Stimulated activated CD4-positive, alpha-beta T cell treated with anti-CD3 and anti-CD28 coated beads, Interleukin-15, amount 100 ng/mL, for 1 hour (primary cell): Measurements from ENCODE around the gene KIRREL1.

Experiments used
- DNase-seq, 2 donors: peaks; one replicate each; pipeline ENCODE4 v3.0.0-alpha.2; 2020; ENCODE audit warnings: low read depth in 1 of 2, low spot score in 1 of 2

Gene KIRREL1

GRCh38 chr1:158005224-158005623, 11.8 kb downstream of the KIRREL1 start:
- no peak for DNase-seq

DNA sequence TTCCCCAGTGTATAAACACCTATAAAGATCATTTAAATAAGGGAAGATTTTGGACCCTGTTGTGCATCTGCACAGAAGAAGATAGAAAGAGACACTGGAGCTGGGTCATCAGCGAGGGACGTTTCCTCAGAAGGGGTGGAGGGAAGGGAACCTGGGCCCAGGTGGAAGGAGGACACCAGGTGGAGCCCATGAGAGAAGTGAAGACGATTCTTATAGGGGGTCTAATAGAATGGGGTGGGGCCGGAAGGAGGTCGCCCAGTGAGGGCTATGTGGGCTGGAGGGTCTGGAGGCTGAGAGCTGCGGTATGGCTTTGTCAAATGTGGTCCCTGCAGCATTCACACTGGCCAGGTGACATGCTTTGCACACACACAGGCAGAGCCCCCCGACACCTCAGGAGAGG, 13.7 kb downstream of the KIRREL1 start:
- no peak for DNase-seq

GRCh38 chr1:158007667-158008386, 14.4 kb downstream of the KIRREL1 start:
- DNase-seq: no peak

DNA sequence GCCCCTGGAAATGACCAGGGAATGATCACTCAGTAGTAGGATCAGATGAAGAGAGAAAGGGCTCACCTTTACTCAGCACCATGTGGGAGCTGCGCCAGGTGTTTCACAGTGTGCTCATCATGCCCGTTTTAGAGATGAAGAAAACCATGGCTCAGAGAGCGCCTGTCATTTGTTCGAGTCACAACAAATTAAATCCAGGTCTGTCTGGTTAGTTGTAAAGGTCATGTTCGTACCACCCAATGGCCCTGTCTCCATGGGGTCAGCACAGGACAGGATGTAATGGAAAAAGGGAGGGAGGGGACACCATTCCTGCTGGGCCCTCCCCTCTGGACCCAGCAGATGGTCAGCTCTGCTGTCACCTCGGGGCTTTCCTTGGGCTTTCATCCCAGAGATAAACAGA, 15.2 kb downstream of the KIRREL1 start:
- DNase-seq: no peak

GRCh38 chr1:158011714-158012113, 18.3 kb downstream of the KIRREL1 start:
- no peak for DNase-seq

GRCh38 chr1:158013840-158014730, 20.6 kb downstream of the KIRREL1 start:
- DNase-seq: no peak

DNA sequence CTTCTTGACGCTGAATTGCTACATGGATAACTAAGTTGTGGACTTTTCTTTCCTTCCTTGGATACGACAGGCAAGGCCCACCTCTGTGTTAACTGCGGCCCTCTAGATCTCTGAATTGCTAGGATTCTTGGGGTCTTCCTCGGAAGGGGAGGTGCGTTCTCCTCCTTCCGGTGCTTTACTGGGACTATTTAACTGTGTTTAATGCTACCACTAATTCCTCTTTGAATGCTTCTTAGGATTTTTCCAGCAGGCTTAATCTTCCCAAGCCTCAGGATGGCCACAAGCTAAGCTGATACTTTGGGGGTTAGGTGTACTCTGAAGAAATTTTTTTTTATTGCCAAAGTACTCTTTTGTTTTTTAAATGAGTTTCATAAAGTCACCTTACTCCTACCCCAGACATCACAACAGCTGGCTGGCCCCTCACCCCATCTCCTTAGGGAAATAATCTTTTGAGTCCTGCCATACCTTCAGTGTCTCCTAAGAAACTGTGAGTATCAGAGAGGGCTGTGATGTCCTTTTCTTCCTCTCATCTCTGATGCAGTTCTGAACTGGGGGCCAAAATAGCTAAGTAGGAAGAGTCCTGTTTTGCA, 21.4 kb downstream of the KIRREL1 start:
- no peak for DNase-seq

GRCh38 chr1:158016651-158017335, 23.3 kb downstream of the KIRREL1 start:
- DNase-seq: no peak

GRCh38 chr1:158017800-158018595, 24.6 kb downstream of the KIRREL1 start:
- DNase-seq: no peak

- no peak for DNase-seq
Measured at GRCh38 chr1:158019171-158019868, 25.9 kb downstream of the KIRREL1 start.

- no peak for DNase-seq
Measured at GRCh38 chr1:158020259-158020885, 26.9 kb downstream of the KIRREL1 start.

GRCh38 chr1:158020886-158021620, 27.6 kb downstream of the KIRREL1 start:
- no peak for DNase-seq

DNA sequence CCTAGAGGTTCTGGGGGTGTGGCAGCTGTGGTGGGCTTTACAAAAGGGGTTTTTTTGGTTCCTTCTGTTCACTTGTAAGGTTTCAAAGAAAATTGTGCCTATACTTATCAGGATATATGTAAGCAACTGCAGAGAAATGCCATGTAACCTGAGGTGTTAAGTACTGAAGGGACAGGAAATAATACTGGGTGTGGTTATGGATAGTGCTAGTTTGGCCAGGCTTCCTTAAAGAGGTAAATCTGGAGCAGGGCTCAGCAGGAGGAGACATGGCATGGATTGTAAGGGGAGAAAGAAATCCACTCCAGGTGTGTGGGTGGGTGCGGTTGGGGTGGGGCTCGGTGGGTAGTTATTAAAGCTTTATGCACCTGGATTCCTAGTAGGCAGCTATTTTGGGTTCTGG, 28.3 kb downstream of the KIRREL1 start:
- no peak for DNase-seq

DNA sequence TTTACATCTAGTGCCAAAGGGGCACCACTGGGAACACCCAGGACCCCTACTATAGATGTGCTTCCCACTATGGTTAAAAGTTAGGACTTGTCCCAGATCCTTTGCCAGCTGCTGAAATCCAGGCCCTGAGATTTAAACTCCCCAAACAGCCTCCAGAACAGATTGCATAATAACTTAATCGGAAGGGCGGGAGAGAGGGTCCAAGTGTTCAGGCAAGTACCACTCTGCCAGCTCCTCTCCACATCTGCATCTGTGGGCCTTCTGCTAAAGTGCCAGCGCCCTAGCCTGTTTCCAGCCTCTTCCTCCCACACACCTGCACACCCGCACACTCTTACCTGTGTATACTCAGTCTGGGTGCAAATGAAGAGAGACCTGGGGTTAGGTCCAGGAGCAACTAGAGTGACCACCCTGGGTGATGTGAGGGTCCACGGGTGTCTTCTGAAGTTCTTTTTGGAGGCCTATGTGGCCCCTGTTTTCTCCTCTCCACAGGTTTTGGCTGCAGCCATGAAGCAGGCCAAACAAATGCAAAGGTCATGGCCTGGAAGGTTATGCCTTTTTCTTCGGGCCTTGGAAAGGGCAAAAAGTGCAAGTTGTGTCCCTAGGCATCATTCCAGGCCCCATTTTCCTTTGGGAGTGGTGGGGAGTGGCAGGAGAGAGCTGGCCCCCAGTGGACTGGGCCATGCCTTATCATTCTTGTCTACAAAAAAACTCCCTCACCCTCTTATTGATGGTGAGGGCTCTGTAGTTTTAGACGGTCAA, 29.3 kb downstream of the KIRREL1 start:
- DNase-seq: no peak

DNA sequence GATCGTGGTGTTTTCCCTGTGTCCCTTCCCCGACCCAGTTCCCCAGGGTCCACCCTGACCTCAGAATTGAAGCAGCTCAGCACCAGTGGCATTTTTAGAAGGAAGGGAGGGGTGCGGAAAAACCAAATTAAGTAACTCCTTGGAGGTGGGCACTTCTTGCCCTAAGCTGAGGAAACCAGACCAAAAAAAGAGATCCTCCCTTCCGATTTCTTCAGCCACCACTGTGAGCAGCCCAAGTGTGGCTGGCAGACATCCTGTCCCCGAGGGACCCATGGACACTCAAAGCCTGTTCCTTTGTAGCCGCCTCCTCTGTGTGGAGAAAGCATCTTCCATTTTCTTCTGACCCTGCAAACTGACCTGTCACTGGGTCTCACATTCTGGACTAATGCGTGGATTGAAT, 31.3 kb downstream of the KIRREL1 start:
- DNase-seq: no peak

GRCh38 chr1:158025576-158026230, 32.3 kb downstream of the KIRREL1 start:
- no peak for DNase-seq

DNA sequence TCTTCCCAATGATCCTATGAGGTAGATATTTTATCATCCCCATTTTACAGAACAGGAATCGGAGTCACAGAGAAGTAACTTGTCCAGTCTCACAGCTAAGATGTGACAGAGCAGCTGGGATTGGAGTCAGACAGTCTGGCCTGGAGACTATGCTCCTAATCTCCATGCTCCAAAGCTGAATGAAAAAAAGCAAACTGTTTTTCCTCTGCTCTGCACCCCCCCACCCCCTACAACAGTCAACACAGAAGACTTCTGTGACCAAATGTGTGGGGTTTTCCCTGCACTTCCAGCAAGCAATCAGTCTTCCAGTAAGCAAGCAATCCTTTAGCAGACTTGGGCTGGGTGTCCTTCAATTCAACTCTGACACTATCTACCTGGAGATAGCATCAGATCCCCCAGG, 33.2 kb downstream of the KIRREL1 start:
- no peak for DNase-seq

DNA sequence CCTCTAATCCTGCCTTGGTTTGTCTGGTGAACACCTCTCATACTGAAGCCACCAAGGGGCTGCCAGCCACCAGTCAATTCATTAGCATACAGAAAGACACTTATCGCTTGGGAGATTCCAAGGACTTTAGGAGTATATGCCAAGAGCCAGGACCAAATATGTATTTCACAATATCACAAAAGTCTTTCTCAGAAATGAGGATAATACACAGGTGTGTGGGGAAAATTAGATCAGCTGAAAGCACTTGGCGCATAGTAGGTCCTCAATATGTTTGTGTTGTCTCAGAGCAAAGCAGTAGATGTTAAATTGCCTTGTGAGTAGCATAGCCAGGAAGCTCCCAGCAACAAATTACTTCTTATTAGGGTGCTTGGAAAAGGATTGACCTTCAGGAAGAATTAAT, 34.1 kb downstream of the KIRREL1 start:
- DNase-seq: no peak
